ENCODE measurements around the gene TBL1X.

TBL1X gene

DNA sequence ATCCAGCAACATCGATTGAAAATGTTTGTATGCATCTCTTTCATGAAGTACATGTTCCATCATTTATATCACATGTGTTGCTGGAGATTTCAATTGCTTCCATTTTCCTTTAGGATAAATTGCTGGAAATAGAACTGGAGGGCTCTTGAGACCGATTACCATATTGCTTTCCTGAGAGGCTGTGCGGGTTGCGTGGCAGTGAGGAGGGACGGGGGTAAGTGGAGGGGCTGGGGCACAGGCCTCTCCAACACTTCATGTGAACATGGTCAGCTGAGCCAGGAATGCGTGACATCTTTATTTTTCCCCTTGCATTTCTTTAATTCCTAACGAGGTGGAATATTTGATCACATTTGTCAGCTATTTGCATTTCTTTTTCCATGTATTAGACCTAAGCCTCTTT, 144.6 kb downstream of the TBL1X start:
- no peak overlapping the region for H3K27ac ChIP-seq
- TF ChIP-seq ZFX (IDR thresholded peaks at IDR 0.05; ENCODE audit: borderline replicate concordance) (no peak), CTCF (IDR thresholded peaks at IDR 0.05) (no peak)

GRCh38 chrX:9609987-9610386, 145.1 kb downstream of the TBL1X start:
- H3K27ac ChIP-seq = no peak overlapping the region
- TF ChIP-seq ZFX (IDR thresholded peaks at IDR 0.05; ENCODE audit: borderline replicate concordance) (no peak), CTCF (IDR thresholded peaks at IDR 0.05) (no peak)

DNA sequence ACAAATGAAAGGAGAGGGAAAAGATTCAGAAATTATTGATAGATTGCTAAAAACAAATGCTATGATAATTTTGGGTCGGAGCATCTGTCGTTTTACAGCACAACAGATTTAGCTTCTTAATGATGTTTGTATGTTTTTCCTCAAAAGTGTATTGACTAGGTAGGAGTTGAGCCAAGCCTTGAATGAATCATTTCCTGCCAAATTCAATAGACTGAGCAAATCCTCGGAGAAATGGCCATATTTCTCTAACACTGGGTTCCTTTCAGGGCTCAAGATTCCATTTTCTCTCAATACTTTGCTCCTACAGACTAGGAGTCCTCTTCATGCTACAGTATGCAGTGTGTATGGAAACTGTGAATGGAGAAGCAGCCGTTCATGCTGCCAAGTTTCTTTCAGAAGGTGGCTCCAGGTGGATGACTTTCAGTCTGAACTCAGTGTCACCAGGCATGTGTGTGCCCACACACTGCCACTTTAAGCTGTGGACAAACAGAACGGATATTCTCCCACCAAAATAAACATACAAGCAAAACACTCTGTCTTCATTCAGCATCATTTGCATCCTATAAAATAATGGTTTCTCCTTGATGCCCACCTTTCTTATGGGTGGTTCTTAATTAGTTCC, 146.0 kb downstream of the TBL1X start:
- H3K27ac ChIP-seq = no peak overlapping the region
- no peak for TF ChIP-seq CTCF (IDR thresholded peaks at IDR 0.05)
- TF ChIP-seq ZFX (IDR thresholded peaks at IDR 0.05; ENCODE audit: borderline replicate concordance) = no peak

GRCh38 chrX:9611436-9612145, 146.7 kb downstream of the TBL1X start:
- TF ChIP-seq ZFX (IDR thresholded peaks at IDR 0.05; ENCODE audit: borderline replicate concordance) = no peak
- TF ChIP-seq CTCF (IDR thresholded peaks at IDR 0.05) = no peak
- no peak overlapping the region for H3K27ac ChIP-seq

- H3K27ac ChIP-seq = no peak overlapping the region
- TF ChIP-seq ZFX (IDR thresholded peaks at IDR 0.05; ENCODE audit: borderline replicate concordance) (no peak), CTCF (IDR thresholded peaks at IDR 0.05) (no peak)
Measured at GRCh38 chrX:9612146-9612505, 147.3 kb downstream of the TBL1X start.

DNA sequence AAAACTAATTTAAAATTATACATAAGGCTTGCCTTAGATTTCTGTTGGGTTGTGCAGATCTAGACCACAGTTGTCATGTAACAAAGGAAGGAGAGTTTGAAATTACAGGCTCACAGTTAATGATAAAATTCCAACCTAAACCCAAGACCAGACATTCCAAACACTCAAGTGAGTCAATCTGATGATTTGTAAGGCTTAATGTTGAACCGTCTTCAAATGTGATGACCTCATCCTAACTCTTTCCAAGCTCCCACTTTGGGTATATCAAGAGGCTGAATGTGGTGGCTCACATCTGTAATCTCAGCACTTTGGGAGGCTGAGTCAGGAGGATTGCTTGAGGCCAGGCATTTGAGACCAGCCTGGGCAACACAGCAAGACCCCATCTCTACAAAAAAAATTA, 149.2 kb downstream of the TBL1X start:
- H3K27ac ChIP-seq = no peak overlapping the region
- TF ChIP-seq ZFX (IDR thresholded peaks at IDR 0.05; ENCODE audit: borderline replicate concordance) (no peak), CTCF (IDR thresholded peaks at IDR 0.05) (no peak)

- TF ChIP-seq ZFX (IDR thresholded peaks at IDR 0.05; ENCODE audit: borderline replicate concordance) (no peak), CTCF (IDR thresholded peaks at IDR 0.05) (no peak)
Measured at GRCh38 chrX:9619133-9619532, 154.3 kb downstream of the TBL1X start.

More at GRCh38 chrX:9619133-9619532, 154.3 kb downstream of the TBL1X start:
- no peak overlapping the region for H3K27ac ChIP-seq
